Measurements from ENCODE around the gene GTF2H2C. TPM values are rescaled to one million over a fixed set of nuclear protein-coding genes. Genes with fewer than 3 reads are reported as not detected.
"Not testable (repeated sequence)": the region's sequence is repeated elsewhere in the genome, so short reads cannot be mapped to it uniquely, and the experiment has no call there.

Gene GTF2H2C
- polyA plus RNA-seq, 2 donors = 6.4 to 8.4 TPM

DNA sequence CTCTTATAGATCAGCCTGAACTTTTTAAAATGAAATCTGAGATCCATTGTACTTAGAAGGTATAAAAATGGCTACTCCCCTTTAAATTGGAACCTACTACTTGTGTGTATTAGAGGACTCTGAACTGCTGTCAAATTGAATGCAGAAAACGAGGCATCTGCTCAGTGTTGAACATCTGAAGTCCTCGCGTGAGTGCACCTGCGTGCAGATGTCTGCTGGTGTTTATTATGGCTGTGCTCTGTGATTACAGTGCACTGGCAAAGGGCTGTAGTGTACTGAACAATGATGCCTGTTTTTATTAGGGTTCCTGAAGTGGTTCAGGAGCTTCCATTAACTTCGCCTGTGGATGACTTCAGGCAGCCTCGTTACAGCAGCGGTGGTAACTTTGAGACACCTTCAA, 15.4 kb upstream of the GTF2H2C start:
- H3K4me3 ChIP-seq (ENCODE audit: low read depth in 1 of 2, low read length in 2 of 2); H3K27ac ChIP-seq (ENCODE audit: low read depth in 2 of 2, low read length in 1 of 2); H3K36me3 ChIP-seq (ENCODE audit: control insufficient read depth in 2 of 2, insufficient read depth in 2 of 2, low read length in 1 of 2); H3K27me3 ChIP-seq (ENCODE audit: control insufficient read depth in 1 of 2, insufficient read depth in 2 of 2, low read length in 2 of 2); H3K4me1 ChIP-seq (ENCODE audit: control insufficient read depth in 2 of 2, insufficient read depth in 2 of 2, low read length in 1 of 2); H3K9me3 ChIP-seq (ENCODE audit: control insufficient read depth in 2 of 2, insufficient read depth in 1 of 2, low read depth in 1 of 2, low read length in 1 of 2): not testable (repeated sequence)
- WGBS, 2 donors = no CpG with 5 or more reads among the region's 7 CpGs

DNA sequence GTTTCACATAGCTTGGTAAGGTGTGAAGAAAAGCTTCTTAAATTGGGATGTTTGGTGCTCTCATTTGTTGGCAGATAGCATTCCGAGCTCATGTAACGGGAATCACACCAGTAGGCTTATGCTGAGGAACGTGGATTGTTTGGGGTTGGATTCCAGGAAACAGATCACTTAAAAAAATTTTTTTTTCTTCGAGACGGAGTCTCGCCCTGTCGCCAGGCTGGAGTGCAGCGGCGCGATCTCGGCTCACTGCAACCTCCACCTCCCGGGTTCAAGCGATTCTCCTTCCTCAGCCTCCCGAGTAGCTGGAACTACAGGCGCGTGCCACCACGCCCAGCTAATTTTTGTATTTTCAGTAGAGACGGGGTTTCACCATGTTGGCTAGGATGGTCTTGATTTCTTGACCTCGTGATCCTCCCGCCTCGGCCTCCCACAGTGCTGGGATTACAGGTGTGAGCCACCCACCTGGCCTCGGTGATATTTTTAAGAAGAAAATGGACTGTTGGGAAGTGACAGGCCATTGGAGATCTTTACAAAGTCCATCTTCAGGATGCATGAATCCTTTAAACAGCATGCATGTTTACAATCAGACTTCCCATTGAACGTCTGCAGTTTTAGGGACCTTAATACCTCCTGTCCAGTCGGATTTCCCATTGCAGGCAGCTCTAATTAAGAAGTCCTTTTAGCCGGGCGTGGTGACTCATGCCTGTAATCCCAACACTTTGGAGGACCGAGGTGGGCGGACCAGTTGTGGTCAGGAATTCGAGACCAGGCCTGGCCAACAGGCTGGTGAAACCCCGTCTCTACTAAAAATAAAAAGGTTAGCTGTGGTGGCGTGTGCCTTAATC, 818 bp downstream of the GTF2H2C start:
- not testable (repeated sequence) for H3K4me1 ChIP-seq (ENCODE audit: control insufficient read depth in 2 of 2, insufficient read depth in 2 of 2, low read length in 1 of 2); H3K36me3 ChIP-seq (ENCODE audit: control insufficient read depth in 2 of 2, insufficient read depth in 2 of 2, low read length in 1 of 2); H3K9me3 ChIP-seq (ENCODE audit: control insufficient read depth in 2 of 2, insufficient read depth in 1 of 2, low read depth in 1 of 2, low read length in 1 of 2); H3K27ac ChIP-seq (ENCODE audit: low read depth in 2 of 2, low read length in 1 of 2); H3K27me3 ChIP-seq (ENCODE audit: control insufficient read depth in 1 of 2, insufficient read depth in 2 of 2, low read length in 2 of 2)
- H3K4me3 ChIP-seq (ENCODE audit: low read depth in 1 of 2, low read length in 2 of 2) = peak overlapping the region in 1 of 2 donors; percentile 33
- 35 to 37% methylated on average over 20 to 26 of the region's 31 CpGs for WGBS, 2 donors

DNA sequence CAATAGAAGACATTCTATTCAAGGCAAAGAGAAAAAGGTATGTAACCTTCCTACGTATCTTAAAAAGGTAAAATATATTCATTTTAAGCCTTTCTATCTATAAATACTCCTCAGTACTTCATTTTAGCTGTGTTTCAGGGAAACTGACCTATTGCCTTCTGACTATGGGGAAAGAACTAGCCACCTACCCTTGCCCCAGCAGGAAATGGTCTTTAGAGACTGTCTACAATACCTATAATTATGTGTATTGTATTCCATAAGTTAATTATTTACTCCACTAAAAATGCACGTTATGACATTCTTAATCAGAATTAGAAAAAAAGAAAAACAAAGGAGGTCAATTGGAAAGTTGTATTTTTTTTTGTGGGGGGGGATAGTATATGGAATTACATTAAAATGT, 6.2 kb downstream of the GTF2H2C start:
- not testable (repeated sequence) for H3K27ac ChIP-seq (ENCODE audit: low read depth in 2 of 2, low read length in 1 of 2); H3K36me3 ChIP-seq (ENCODE audit: control insufficient read depth in 2 of 2, insufficient read depth in 2 of 2, low read length in 1 of 2); H3K4me1 ChIP-seq (ENCODE audit: control insufficient read depth in 2 of 2, insufficient read depth in 2 of 2, low read length in 1 of 2); H3K27me3 ChIP-seq (ENCODE audit: control insufficient read depth in 1 of 2, insufficient read depth in 2 of 2, low read length in 2 of 2); H3K4me3 ChIP-seq (ENCODE audit: low read depth in 1 of 2, low read length in 2 of 2); H3K9me3 ChIP-seq (ENCODE audit: control insufficient read depth in 2 of 2, insufficient read depth in 1 of 2, low read depth in 1 of 2, low read length in 1 of 2)
- 79 to 92% methylated on average over 2 of the region's 2 CpGs for WGBS, 2 donors

DNA sequence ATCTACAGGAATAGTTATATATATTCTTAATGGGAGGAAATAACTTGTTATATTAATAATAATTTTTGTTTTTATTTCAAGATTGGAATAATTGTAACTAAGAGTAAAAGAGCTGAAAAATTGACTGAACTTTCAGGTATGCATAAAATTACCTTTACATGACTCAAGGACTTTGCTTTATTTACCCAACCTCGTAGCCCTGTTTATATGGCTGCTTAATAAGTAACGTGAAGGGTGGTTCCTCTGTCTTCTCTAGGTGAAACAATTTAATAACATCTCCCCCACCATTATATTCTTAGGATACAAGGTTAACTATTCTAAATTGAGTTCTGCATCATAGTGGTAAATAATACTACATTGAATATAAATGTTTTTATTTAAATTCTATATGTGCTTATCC, 8.1 kb downstream of the GTF2H2C start:
- H3K9me3 ChIP-seq (ENCODE audit: control insufficient read depth in 2 of 2, insufficient read depth in 1 of 2, low read depth in 1 of 2, low read length in 1 of 2); H3K4me3 ChIP-seq (ENCODE audit: low read depth in 1 of 2, low read length in 2 of 2); H3K27me3 ChIP-seq (ENCODE audit: control insufficient read depth in 1 of 2, insufficient read depth in 2 of 2, low read length in 2 of 2); H3K36me3 ChIP-seq (ENCODE audit: control insufficient read depth in 2 of 2, insufficient read depth in 2 of 2, low read length in 1 of 2); H3K27ac ChIP-seq (ENCODE audit: low read depth in 2 of 2, low read length in 1 of 2); H3K4me1 ChIP-seq (ENCODE audit: control insufficient read depth in 2 of 2, insufficient read depth in 2 of 2, low read length in 1 of 2): not testable (repeated sequence)
- WGBS, 2 donors = no CpG with 5 or more reads among the region's 2 CpGs

DNA sequence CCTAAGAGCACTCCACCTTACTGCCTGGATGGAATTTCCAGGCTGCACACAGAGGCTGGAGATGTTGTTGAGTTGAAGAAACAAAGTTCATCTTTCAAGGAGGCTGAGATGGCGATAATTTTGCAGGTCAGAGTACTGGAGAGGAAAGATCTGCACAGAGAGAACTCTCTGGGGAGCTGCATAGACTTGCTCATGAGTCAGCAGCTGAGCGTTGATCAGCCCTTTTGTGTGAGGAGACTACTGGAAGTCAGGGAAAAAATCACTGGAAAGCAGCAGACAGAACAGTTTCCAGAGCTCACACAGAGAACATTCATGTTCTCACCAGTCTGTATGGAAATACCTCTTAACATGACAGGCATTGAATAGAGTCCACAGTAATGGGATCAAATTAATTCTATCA, 23.4 kb downstream of the GTF2H2C start:
- H3K27ac ChIP-seq (ENCODE audit: low read depth in 2 of 2, low read length in 1 of 2); H3K4me3 ChIP-seq (ENCODE audit: low read depth in 1 of 2, low read length in 2 of 2); H3K4me1 ChIP-seq (ENCODE audit: control insufficient read depth in 2 of 2, insufficient read depth in 2 of 2, low read length in 1 of 2); H3K27me3 ChIP-seq (ENCODE audit: control insufficient read depth in 1 of 2, insufficient read depth in 2 of 2, low read length in 2 of 2); H3K9me3 ChIP-seq (ENCODE audit: control insufficient read depth in 2 of 2, insufficient read depth in 1 of 2, low read depth in 1 of 2, low read length in 1 of 2); H3K36me3 ChIP-seq (ENCODE audit: control insufficient read depth in 2 of 2, insufficient read depth in 2 of 2, low read length in 1 of 2): not testable (repeated sequence)
- WGBS, 2 donors = no CpG with 5 or more reads among the region's 2 CpGs

DNA sequence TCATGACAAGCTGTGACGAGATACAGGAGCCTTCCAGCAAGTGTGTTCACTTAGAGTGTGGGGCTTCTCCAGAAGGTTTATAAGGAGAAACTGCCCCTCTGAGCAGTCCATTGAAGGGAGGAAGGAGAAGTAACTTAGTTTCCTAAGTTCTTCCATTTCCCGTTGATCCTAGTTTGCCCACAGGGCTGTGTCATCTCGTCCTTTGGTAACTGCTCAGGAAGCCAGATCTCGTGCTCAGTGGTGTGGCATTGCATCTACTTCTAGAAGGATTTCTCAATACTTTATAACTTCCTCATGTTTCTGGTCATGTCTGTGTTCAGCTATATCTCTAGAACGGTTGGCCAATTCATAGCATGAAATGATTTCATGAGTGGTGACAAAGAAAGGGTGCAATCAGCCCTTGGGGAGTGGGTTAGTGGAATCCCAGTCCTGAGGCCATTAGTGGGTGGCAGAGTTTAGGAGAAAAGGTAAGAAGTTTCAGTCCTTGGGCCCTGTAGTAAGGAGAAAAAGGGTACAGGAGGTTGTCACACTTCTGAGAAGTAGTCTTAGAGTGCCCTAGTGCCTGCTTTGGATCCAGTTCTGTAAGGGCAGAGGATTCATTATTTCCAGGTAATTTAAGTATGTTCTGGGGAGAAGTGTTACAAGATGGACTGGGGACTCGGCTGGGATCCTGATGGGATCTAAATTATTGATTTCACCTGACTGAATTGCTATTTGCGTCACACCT, 36.3 kb downstream of the GTF2H2C start:
- WGBS, 2 donors = 85 to 100% methylated on average over 1 to 2 of the region's 7 CpGs
- not testable (repeated sequence) for H3K36me3 ChIP-seq (ENCODE audit: control insufficient read depth in 2 of 2, insufficient read depth in 2 of 2, low read length in 1 of 2); H3K27me3 ChIP-seq (ENCODE audit: control insufficient read depth in 1 of 2, insufficient read depth in 2 of 2, low read length in 2 of 2); H3K9me3 ChIP-seq (ENCODE audit: control insufficient read depth in 2 of 2, insufficient read depth in 1 of 2, low read depth in 1 of 2, low read length in 1 of 2); H3K27ac ChIP-seq (ENCODE audit: low read depth in 2 of 2, low read length in 1 of 2); H3K4me1 ChIP-seq (ENCODE audit: control insufficient read depth in 2 of 2, insufficient read depth in 2 of 2, low read length in 1 of 2); H3K4me3 ChIP-seq (ENCODE audit: low read depth in 1 of 2, low read length in 2 of 2)

DNA sequence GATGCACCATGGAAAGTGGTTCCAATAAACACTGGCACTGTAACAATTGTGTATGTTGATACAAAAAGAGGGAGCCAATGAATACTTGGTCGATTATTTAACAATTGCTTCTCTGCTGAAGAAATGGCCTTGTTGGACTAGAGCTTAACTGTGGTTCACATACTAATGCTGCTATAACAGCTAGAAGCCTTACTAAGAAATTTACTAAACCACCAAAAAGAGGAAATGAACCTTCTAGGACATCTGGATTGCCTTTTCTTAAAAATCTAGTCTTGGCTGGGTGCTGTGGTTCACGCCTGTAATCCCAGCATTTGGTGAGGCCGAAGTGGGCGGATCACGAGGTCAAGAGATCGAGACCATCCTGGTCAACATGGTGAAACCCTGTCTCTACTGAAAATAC, 42.0 kb downstream of the GTF2H2C start:
- not testable (repeated sequence) for H3K27me3 ChIP-seq (ENCODE audit: control insufficient read depth in 1 of 2, insufficient read depth in 2 of 2, low read length in 2 of 2); H3K4me1 ChIP-seq (ENCODE audit: control insufficient read depth in 2 of 2, insufficient read depth in 2 of 2, low read length in 1 of 2); H3K27ac ChIP-seq (ENCODE audit: low read depth in 2 of 2, low read length in 1 of 2); H3K4me3 ChIP-seq (ENCODE audit: low read depth in 1 of 2, low read length in 2 of 2); H3K9me3 ChIP-seq (ENCODE audit: control insufficient read depth in 2 of 2, insufficient read depth in 1 of 2, low read depth in 1 of 2, low read length in 1 of 2); H3K36me3 ChIP-seq (ENCODE audit: control insufficient read depth in 2 of 2, insufficient read depth in 2 of 2, low read length in 1 of 2)
- WGBS, 2 donors = no CpG with 5 or more reads among the region's 6 CpGs

DNA sequence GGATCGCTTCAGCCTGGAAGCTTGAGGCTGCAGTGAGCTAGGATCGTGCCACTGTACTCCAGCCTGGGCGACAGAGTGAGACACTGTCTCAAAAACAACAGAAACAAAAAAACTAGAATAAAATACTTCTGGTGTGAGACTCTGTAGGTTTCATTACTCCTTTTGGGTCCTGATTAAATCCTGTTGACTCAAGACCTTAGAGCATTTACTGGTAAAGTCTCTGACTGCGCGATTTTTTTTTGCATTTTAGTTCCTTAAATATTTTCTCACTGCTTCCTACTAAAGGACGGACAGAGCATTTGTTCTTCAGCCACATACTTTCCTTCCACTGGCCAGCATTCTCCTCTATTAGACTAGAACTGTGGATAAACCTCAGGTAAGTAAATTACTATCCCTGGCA, 46.8 kb downstream of the GTF2H2C start:
- H3K36me3 ChIP-seq (ENCODE audit: control insufficient read depth in 2 of 2, insufficient read depth in 2 of 2, low read length in 1 of 2); H3K27ac ChIP-seq (ENCODE audit: low read depth in 2 of 2, low read length in 1 of 2); H3K9me3 ChIP-seq (ENCODE audit: control insufficient read depth in 2 of 2, insufficient read depth in 1 of 2, low read depth in 1 of 2, low read length in 1 of 2); H3K27me3 ChIP-seq (ENCODE audit: control insufficient read depth in 1 of 2, insufficient read depth in 2 of 2, low read length in 2 of 2); H3K4me1 ChIP-seq (ENCODE audit: control insufficient read depth in 2 of 2, insufficient read depth in 2 of 2, low read length in 1 of 2); H3K4me3 ChIP-seq (ENCODE audit: low read depth in 1 of 2, low read length in 2 of 2): not testable (repeated sequence)
- 85 to 86% methylated on average over 3 of the region's 6 CpGs for WGBS, 2 donors

DNA sequence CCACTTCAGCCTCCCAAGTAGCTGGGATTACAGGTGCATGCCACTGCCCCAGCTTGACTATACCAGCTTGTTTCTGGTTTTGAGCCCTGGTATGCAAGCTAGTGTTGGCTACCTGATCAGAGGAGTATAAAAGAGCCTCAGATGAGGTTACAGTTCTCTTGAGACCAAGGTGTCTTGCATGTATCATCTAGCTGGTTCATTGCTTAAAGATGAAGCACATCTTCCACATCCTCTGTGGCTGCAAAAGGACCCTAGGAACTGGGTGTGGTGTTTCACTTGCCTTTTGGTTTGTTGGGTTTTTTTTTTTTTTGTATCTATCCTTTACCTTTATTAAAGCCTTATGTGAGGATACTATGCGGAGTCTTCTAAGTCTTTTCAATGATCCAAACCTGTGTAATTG, 47.8 kb downstream of the GTF2H2C start:
- WGBS, 2 donors = no CpG with 5 or more reads among the region's 1 CpG
- H3K27me3 ChIP-seq (ENCODE audit: control insufficient read depth in 1 of 2, insufficient read depth in 2 of 2, low read length in 2 of 2); H3K36me3 ChIP-seq (ENCODE audit: control insufficient read depth in 2 of 2, insufficient read depth in 2 of 2, low read length in 1 of 2); H3K4me1 ChIP-seq (ENCODE audit: control insufficient read depth in 2 of 2, insufficient read depth in 2 of 2, low read length in 1 of 2); H3K4me3 ChIP-seq (ENCODE audit: low read depth in 1 of 2, low read length in 2 of 2); H3K9me3 ChIP-seq (ENCODE audit: control insufficient read depth in 2 of 2, insufficient read depth in 1 of 2, low read depth in 1 of 2, low read length in 1 of 2); H3K27ac ChIP-seq (ENCODE audit: low read depth in 2 of 2, low read length in 1 of 2): not testable (repeated sequence)

DNA sequence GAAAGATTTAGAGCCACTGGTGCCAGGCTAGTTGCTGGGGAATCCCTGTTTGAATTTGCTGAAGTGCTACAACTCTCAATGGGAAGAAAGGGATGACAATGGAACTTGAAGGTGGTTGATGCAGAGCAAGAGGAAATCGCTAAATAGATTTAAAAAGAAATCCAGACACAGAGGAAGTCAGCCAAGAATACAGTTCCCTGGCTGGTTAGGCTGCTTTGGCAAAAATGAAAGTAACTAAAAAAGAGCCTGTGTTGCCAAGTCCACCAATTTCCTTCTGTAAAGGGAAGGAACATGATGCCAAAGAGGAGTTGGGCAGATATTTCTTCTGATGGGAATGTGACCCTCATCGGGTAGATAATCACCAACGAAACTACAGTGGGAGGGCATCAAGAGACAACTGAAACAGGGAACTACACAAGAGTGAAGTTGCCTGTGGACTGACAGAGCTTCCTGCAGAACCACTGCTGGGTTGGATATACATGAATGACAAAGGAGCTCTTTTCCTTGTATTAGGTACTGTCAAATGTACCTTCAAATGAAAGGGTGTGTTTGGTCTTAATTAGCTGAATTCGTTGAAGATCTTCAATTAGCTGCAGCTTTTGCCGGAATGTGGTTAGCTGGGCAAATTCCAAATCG, 49.0 kb downstream of the GTF2H2C start:
- H3K36me3 ChIP-seq (ENCODE audit: control insufficient read depth in 2 of 2, insufficient read depth in 2 of 2, low read length in 1 of 2); H3K4me1 ChIP-seq (ENCODE audit: control insufficient read depth in 2 of 2, insufficient read depth in 2 of 2, low read length in 1 of 2); H3K4me3 ChIP-seq (ENCODE audit: low read depth in 1 of 2, low read length in 2 of 2); H3K9me3 ChIP-seq (ENCODE audit: control insufficient read depth in 2 of 2, insufficient read depth in 1 of 2, low read depth in 1 of 2, low read length in 1 of 2); H3K27me3 ChIP-seq (ENCODE audit: control insufficient read depth in 1 of 2, insufficient read depth in 2 of 2, low read length in 2 of 2); H3K27ac ChIP-seq (ENCODE audit: low read depth in 2 of 2, low read length in 1 of 2): not testable (repeated sequence)
- no CpG with 5 or more reads among the region's 6 CpGs for WGBS, 2 donors
